Measurements from ENCODE around the gene BOLL.
"Not testable (repeated sequence)": the region's sequence is repeated elsewhere in the genome, so short reads cannot be mapped to it uniquely, and the experiment has no call there.

BOLL gene

GRCh38 chr2:197795277-197795676 is 10.2 kb upstream of the BOLL start:
- DNase-seq (ENCODE audit: low spot score), result no peak

- no peak for DNase-seq (ENCODE audit: low spot score)
These were observed 8.3 kb upstream of the BOLL start for GRCh38 chr2:197793456-197793855.

GRCh38 chr2:197786010-197786877 is 1.1 kb upstream of the BOLL start:
- peak; percentile 70 for DNase-seq (ENCODE audit: low spot score)

DNA sequence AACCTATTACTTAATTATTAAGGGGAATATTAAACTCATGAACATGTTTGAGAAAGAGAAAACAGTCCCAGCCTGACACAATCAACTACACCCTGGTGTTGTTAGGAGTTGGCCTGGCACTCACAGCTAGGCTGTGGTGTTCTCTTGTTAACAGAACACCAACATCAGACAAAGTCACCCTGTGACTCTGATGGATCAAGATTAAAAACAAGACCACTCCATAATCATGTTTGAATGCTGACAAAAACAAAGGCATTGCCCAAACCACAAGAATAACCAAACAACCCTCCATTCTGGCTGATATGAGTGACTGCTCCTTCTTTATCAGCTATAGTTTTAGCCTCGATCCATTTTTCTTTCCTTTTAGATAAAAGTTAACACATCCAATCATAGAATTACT is 3.0 kb downstream of the BOLL start:
- no peak for DNase-seq (ENCODE audit: low spot score)

- no peak for DNase-seq (ENCODE audit: low spot score)
These were observed 5.9 kb downstream of the BOLL start for GRCh38 chr2:197779261-197779660.

DNA sequence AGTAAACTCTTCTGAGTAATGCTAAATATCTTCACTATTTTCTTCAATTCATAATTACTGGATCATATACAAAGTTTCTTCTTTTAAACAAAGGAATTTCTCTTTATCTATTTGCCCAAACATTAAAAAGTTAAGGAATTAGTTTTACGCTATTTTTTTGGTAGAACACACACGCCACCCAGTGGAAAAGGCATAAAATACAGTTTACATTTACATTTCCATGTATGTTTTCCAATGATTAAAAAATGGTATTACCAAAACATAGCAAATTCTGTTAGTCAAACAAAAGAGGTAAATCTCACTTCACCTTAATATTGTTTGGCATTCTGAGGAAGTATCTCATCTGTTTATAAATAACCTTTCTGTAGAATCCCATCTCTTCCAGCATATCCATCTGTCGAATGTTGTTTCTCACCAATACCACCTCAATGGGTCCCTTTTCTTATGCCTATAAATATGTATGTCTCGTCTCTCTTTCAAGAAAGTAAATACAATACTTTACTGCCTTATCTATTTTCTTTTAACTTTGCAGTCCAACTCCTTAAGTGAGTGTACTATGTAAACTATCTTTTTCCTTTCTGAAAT is 7.2 kb downstream of the BOLL start:
- DNase-seq (ENCODE audit: low spot score), result peak; percentile 11

DNA sequence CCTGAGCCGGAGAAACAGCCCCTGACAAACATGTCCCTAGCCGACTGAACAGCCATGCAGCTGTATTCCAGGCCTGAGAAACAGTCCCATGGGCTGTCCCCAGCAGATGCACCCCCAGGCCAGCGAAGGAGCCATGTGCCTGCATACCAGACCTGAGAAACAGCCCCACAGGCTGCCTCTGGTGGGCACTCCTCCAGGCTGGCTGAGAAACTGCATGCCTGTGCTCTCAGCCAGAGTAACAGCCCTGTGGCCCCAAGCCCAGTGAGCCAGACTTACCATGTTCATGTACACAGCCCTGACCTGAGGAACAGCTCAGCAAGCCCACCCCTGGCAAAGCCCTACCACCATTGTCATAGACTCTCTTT is 24.8 kb downstream of the BOLL start:
- DNase-seq (ENCODE audit: low spot score), result no peak

- no peak for DNase-seq (ENCODE audit: low spot score)
These were observed 25.4 kb downstream of the BOLL start for GRCh38 chr2:197759625-197760292.

DNA sequence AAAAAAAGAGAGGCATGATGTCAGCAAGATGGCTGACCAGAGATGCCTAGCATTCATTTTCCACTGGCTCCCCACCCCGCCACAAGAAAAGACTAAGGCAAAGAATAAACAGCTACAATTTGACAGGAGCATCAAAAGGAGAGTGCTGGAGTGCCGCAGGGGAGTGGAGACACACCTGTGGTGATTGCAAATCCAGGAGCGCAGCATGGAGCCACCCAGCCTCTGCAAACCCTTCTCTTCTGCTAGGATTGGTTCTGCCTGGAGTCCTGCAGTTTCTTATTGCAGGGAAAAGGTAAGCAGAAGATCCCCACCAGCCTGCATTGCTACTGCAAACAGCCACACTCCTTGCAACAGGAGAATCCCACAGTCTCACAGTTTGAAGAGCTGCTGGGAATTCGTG is 26.1 kb downstream of the BOLL start:
- no peak for DNase-seq (ENCODE audit: low spot score)

- DNase-seq (ENCODE audit: low spot score), result no peak
These were observed 44.9 kb downstream of the BOLL start for GRCh38 chr2:197740200-197740599.

- DNase-seq (ENCODE audit: low spot score), result not testable (repeated sequence)
These were observed 56.3 kb downstream of the BOLL start for GRCh38 chr2:197728555-197729544.

DNA sequence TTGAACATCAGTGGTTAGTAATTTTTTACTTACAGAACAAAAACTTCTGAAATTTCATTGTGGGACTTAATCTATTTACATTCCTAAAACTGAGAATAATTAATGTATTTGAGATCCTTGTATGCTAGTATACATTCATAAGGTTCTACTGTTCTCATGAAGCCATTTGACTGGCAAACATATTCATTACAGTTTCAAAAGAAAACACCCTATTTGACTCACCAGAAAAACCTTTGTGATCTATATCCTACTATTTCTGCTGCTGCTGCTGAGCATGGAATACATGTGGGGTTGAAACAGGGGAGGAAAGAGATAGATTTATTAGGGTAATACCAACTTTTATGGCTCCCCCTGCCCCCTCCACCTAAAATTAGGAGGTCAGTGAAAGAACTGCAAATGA is 58.1 kb downstream of the BOLL start:
- no peak for DNase-seq (ENCODE audit: low spot score)

- DNase-seq (ENCODE audit: low spot score), result no peak
These were observed 67.3 kb downstream of the BOLL start for GRCh38 chr2:197717863-197718262.

DNA sequence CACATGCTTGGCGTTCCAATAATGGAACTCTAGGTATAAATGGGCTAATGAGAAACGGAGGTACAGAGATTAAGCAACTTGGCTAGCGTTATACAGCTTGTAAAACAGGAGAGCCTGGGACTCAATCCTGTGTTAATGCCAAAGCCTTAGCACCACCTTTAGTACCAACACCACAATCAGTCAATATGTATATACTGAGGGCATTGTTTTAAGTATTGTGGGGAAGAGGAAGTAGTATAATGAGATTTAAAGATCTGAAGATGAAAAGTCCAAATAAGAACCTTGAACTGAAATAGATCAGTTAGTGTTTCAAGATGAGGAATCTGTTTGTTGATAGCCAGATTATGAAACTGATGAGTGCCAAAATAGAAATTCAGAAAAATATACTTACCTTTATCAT is 71.8 kb downstream of the BOLL start:
- DNase-seq (ENCODE audit: low spot score), result no peak

DNA sequence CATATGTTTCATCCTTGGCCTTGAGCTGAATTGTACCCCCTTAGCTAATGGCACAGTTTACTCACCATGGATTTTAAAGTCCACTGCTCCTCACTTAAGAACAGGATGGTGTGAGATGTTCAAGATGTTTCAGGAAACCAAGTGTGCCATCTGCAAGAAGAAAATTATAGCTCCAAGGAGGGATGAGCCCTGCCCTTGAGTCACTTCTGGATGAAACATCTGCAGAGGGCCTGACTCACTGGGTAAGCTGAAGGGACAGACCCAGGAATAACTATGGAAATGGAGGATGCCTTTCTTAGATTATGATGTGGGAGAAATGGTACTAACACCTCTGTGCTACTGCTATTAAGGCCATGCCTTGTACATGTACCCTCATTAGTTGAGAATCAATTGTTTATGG is 73.5 kb downstream of the BOLL start:
- no peak for DNase-seq (ENCODE audit: low spot score)

DNA sequence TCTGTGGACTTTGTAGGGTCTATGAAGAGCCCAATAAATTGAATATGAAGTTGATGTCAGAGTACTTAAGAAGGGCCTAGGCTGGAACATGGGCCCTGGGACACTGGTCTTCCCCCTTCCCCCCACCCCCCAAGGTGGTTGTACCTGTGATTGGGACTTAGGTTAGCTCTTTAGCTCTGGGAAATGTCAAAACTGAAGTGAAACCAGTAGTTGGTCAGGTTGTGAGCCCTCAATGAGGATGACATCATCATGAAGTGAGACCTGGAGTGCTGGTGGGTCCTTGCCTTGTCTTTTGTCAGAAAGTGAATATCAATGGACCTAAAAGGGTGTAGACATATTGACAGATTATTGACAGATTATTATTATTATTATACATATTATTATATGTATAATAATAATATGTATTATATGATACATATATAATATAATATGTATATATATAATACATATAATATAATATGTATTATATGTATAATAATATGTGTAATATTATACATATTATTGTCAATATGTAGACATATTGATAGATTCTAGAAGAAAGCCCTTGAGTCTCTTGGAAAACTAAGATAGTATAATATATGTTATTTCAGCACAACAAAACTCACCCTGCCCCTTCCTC is 74.6 kb downstream of the BOLL start:
- peak; percentile 25 for DNase-seq (ENCODE audit: low spot score)

GRCh38 chr2:197709140-197709539 is 76.0 kb downstream of the BOLL start:
- DNase-seq (ENCODE audit: low spot score), result not testable (repeated sequence)

- DNase-seq (ENCODE audit: low spot score), result no peak
These were observed 76.8 kb downstream of the BOLL start for GRCh38 chr2:197708331-197708730.

- peak; percentile 45 for DNase-seq (ENCODE audit: low spot score)
These were observed 77.6 kb downstream of the BOLL start for GRCh38 chr2:197707316-197708213.

GRCh38 chr2:197706839-197707207 is 78.3 kb downstream of the BOLL start:
- no peak for DNase-seq (ENCODE audit: low spot score)
